IPS DF 4.7 (cell line): ENCODE measurements around the gene SPTB.

Experiments
- DNase-seq: peaks from one replicate; pipeline ENCODE4 v3.0.0-alpha.2; 2013; ENCODE audit warnings: low spot score; ENCODE audit errors: extremely low read depth

SPTB gene

GRCh38 chr14:64792231-64792630, 87.5 kb downstream of the SPTB start:
- DNase-seq, result no peak

GRCh38 chr14:64790478-64790877, 89.2 kb downstream of the SPTB start:
- no peak for DNase-seq

- DNase-seq, result no peak
Observed at GRCh38 chr14:64789696-64790095, 90.0 kb downstream of the SPTB start.

- DNase-seq, result no peak
Observed at GRCh38 chr14:64788706-64789105, 91.0 kb downstream of the SPTB start.

- DNase-seq, result no peak
Observed at GRCh38 chr14:64787619-64788018, 92.1 kb downstream of the SPTB start.

GRCh38 chr14:64786296-64787149, 93.2 kb downstream of the SPTB start:
- no peak for DNase-seq

GRCh38 chr14:64784006-64784405, 95.7 kb downstream of the SPTB start:
- DNase-seq, result no peak

GRCh38 chr14:64782196-64782595, 97.5 kb downstream of the SPTB start:
- no peak for DNase-seq

- DNase-seq, result no peak
Observed at GRCh38 chr14:64779472-64779871, 100.2 kb downstream of the SPTB start.

GRCh38 chr14:64778104-64778754, 101.5 kb downstream of the SPTB start:
- DNase-seq, result no peak

- DNase-seq, result no peak
Observed at GRCh38 chr14:64777461-64777860, 102.2 kb downstream of the SPTB start.

GRCh38 chr14:64775081-64775777, 104.5 kb downstream of the SPTB start:
- no peak for DNase-seq

GRCh38 chr14:64774272-64774671, 105.4 kb downstream of the SPTB start:
- no peak for DNase-seq

GRCh38 chr14:64773577-64773976, 106.1 kb downstream of the SPTB start:
- no peak for DNase-seq

GRCh38 chr14:64773046-64773445, 106.7 kb downstream of the SPTB start:
- DNase-seq, result no peak

- no peak for DNase-seq
Observed at GRCh38 chr14:64772397-64772950, 107.2 kb downstream of the SPTB start.

- DNase-seq, result no peak
Observed at GRCh38 chr14:64771161-64771560, 108.5 kb downstream of the SPTB start.

- no peak for DNase-seq
Observed at GRCh38 chr14:64770751-64771150, 109.0 kb downstream of the SPTB start.

GRCh38 chr14:64769096-64770020, 110.3 kb downstream of the SPTB start:
- no peak for DNase-seq

GRCh38 chr14:64768401-64769095, 111.2 kb downstream of the SPTB start:
- DNase-seq, result no peak
